Dedifferentiated amniotic fluid mesenchymal stem cell (primary cell): ENCODE data around the gene CUX1.
"Not testable (repeated sequence)": the region's sequence is repeated elsewhere in the genome, so short reads cannot be mapped to it uniquely, and the experiment has no call there.

Experiments
- DNase-seq: peaks from one replicate; pipeline ENCODE4 v3.0.0-alpha.2; 2016; ENCODE audit errors: extremely low spot score

CUX1 gene

GRCh38 chr7:101916041-101916800 lies 98.8 kb downstream of the CUX1 start:
- DNase-seq: no peak

- DNase-seq: no peak
Observed at GRCh38 chr7:101916876-101917275, 99.5 kb downstream of the CUX1 start.

GRCh38 chr7:101917566-101917965 lies 100.1 kb downstream of the CUX1 start:
- no peak for DNase-seq

- no peak for DNase-seq
Observed at GRCh38 chr7:101918426-101918825, 101.0 kb downstream of the CUX1 start.

GRCh38 chr7:101919363-101920115 lies 102.1 kb downstream of the CUX1 start:
- no peak for DNase-seq

- DNase-seq: no peak
Observed at GRCh38 chr7:101921061-101921460, 103.6 kb downstream of the CUX1 start.

GRCh38 chr7:101921546-101922489 lies 104.4 kb downstream of the CUX1 start:
- not testable (repeated sequence) for DNase-seq

- no peak for DNase-seq
Observed at GRCh38 chr7:101922631-101923601, 105.5 kb downstream of the CUX1 start.

- DNase-seq: no peak
Observed at GRCh38 chr7:101923602-101923985, 106.2 kb downstream of the CUX1 start.

GRCh38 chr7:101924171-101924570 lies 106.7 kb downstream of the CUX1 start:
- peak; percentile 76 for DNase-seq

- no peak for DNase-seq
Observed at GRCh38 chr7:101926265-101926664, 108.8 kb downstream of the CUX1 start.

- no peak for DNase-seq
Observed at GRCh38 chr7:101927389-101927788, 110.0 kb downstream of the CUX1 start.

GRCh38 chr7:101927802-101928201 lies 110.4 kb downstream of the CUX1 start:
- DNase-seq: no peak

GRCh38 chr7:101929256-101929655 lies 111.8 kb downstream of the CUX1 start:
- no peak for DNase-seq

GRCh38 chr7:101929911-101930310 lies 112.5 kb downstream of the CUX1 start:
- DNase-seq: not testable (repeated sequence)

- no peak for DNase-seq
Observed at GRCh38 chr7:101932083-101932482, 114.7 kb downstream of the CUX1 start.

- no peak for DNase-seq
Observed at GRCh38 chr7:101933028-101933427, 115.6 kb downstream of the CUX1 start.

- no peak for DNase-seq
Observed at GRCh38 chr7:101933688-101934121, 116.3 kb downstream of the CUX1 start.

GRCh38 chr7:101934618-101935017 lies 117.2 kb downstream of the CUX1 start:
- no peak for DNase-seq

- no peak for DNase-seq
Observed at GRCh38 chr7:101935521-101936141, 118.2 kb downstream of the CUX1 start.
